ENCODE data around the gene ANAPC15. TPM values are rescaled to one million over a fixed set of nuclear protein-coding genes. Genes with fewer than 3 reads are reported as not detected.

Gene ANAPC15
- total and polyA plus RNA-seq, 9 of the 15 experiments (the other 6 are each of a cell fraction or from before 2014, with no cell fraction given) = 53.0 to 254 (median 75.7) TPM

- TF ChIP-seq UBTF (IDR thresholded peaks at IDR 0.05; ENCODE audit: borderline replicate concordance in 1 of 2, low read depth in 2 of 2, low read length in 2 of 2) (0 out of 4 replicates have a peak, but pooled peaks of 1 of the 2 experiments have one; percentile 13), ZNF24 (IDR thresholded peaks at IDR 0.05) (peak; percentile 90), DNMT1 (IDR thresholded peaks at IDR 0.05) (no peak), GTF2A2 (tag; IDR thresholded peaks at IDR 0.05) (no peak), YY1 (IDR thresholded peaks at IDR 0.05; ENCODE audit: borderline replicate concordance in 1 of 3, control insufficient read depth in 1 of 3, extremely low read depth in 1 of 3, insufficient read depth in 3 of 3, insufficient read length in 1 of 3, insufficient replicate concordance in 2 of 3, low read depth in 1 of 3, low read length in 2 of 3) (peak; percentile 62 to 91 (median 88)), ZNF764 (CRISPR knock-in tag; IDR thresholded peaks at IDR 0.05; ENCODE audit: low read depth) (0 out of 2 replicates have a peak, but pooled peaks have one; percentile 47), SAP30 (IDR thresholded peaks at IDR 0.05; ENCODE audit: borderline replicate concordance, insufficient read depth, low read depth, low read length, poor library complexity, severe bottlenecking) (no peak), PRPF4 (IDR thresholded peaks at IDR 0.05; ENCODE audit: insufficient read depth, low read depth, low read length, poor library complexity, severe bottlenecking) (no peak), NUFIP1 (IDR thresholded peaks at IDR 0.05; ENCODE audit: partially characterized antibody) (no peak), MTF1 (CRISPR knock-in tag; IDR thresholded peaks at IDR 0.05; ENCODE audit: borderline replicate concordance) (no peak), CSDE1 (IDR thresholded peaks at IDR 0.05) (peak in 1 of 2 experiments; percentile 97; a peak in 2 of 4 replicates), ZBTB9 (CRISPR knock-in tag; IDR thresholded peaks at IDR 0.05) (no peak), BRF2 (IDR thresholded peaks at IDR 0.05; ENCODE audit: borderline replicate concordance, insufficient read depth, insufficient read length) (no peak), ZNF586 (CRISPR knock-in tag; conservative IDR thresholded peaks at IDR 0.05) (no peak), RB1 (IDR thresholded peaks at IDR 0.05; ENCODE audit: low read depth) (peak; percentile 87; the same call in 1 of the 2 replicates), SIRT6 (IDR thresholded peaks at IDR 0.05; ENCODE audit: low read depth, low read length) (no peak), FOXJ2 (tag; IDR thresholded peaks at IDR 0.05) (peak; percentile 80), ZNF143 (CRISPR knock-in tag; IDR thresholded peaks at IDR 0.05) (peak; percentile 93), ESRRB (CRISPR knock-in tag; IDR thresholded peaks at IDR 0.05; ENCODE audit: borderline replicate concordance) (no peak)
Observed at GRCh38 chr11:72080326-72081183, 31.9 kb downstream of the ANAPC15 start, which contains the start of the genes LRRC51 and NUMA1 (continued).
